OCI-LY1 (cell line): Measurements from ENCODE around the gene PHF20.

Source experiments
- EZH2 ChIP-seq: fragments of 200-600 bp; sonication (generic), shearing (Covaris generic); IDR thresholded peaks from 2 replicates; pipeline ENCODE4 v1.8.0; 2017; ENCODE audit warnings: borderline replicate concordance, mixed run types, mild to moderate bottlenecking, antibody characterized with exemption, low read length, moderate library complexity, mixed read lengths
- TF ChIP-seq, protein P1 (sequence below): fragments of 200-600 bp; sonication (generic), shearing (Covaris generic); IDR thresholded peaks from 2 replicates; pipeline ENCODE4 v1.5.1; 2017; ENCODE audit warnings: mild to moderate bottlenecking, antibody characterized with exemption, low read length, moderate library complexity, mixed read lengths

- TF ChIP-seq, protein P1, sequence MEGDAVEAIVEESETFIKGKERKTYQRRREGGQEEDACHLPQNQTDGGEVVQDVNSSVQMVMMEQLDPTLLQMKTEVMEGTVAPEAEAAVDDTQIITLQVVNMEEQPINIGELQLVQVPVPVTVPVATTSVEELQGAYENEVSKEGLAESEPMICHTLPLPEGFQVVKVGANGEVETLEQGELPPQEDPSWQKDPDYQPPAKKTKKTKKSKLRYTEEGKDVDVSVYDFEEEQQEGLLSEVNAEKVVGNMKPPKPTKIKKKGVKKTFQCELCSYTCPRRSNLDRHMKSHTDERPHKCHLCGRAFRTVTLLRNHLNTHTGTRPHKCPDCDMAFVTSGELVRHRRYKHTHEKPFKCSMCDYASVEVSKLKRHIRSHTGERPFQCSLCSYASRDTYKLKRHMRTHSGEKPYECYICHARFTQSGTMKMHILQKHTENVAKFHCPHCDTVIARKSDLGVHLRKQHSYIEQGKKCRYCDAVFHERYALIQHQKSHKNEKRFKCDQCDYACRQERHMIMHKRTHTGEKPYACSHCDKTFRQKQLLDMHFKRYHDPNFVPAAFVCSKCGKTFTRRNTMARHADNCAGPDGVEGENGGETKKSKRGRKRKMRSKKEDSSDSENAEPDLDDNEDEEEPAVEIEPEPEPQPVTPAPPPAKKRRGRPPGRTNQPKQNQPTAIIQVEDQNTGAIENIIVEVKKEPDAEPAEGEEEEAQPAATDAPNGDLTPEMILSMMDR = no peak
- no peak for TF ChIP-seq EZH2
Observed at GRCh38 chr20:35892871-35893270, 121.1 kb downstream of the PHF20 start.
